AG09309 (cell line): Measurements from ENCODE around the gene HTR3B.

Experiments used
- DNase-seq: peaks from one replicate; pipeline ENCODE4 v3.0.0-alpha.2; 2010; ENCODE audit warnings: low read depth
- H3K4me3 ChIP-seq: 2 replicates; pipeline ENCODE4 v1.5.1; 2011; ENCODE audit warnings: mild to moderate bottlenecking, low read depth, low read length, moderate library complexity; ENCODE audit not compliant: control insufficient read depth
- TF ChIP-seq, protein P1 (sequence below): IDR thresholded peaks from 2 replicates; pipeline ENCODE4 v1.5.1; 2011; ENCODE audit warnings: mild to moderate bottlenecking, low read depth, low read length, inconsistent platforms; ENCODE audit not compliant: insufficient read depth, control insufficient read depth; ENCODE audit errors: missing control alignments

The HTR3B gene

DNA sequence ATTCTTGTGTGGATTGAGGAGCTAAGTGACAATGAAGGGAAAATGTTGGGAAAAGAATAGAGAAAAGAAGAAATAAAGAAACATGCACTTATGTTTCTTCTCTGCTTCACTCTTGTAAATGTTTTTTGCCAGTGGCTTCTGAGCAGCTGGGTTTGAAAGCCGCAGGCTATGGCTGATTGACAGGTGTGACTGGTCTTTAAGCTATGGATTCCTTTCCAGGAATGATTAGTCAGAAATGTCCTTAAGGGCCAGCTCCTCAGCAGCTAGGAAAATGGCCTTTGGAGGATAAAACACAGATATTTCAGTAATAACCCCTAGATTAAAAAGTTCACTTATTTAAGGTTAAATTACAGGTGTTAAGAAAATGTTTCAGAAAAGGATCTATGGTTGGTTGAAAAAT lies 22.7 kb upstream of the HTR3B start:
- H3K4me3 ChIP-seq = no peak overlapping the region
- DNase-seq = no peak
- TF ChIP-seq, protein P1, sequence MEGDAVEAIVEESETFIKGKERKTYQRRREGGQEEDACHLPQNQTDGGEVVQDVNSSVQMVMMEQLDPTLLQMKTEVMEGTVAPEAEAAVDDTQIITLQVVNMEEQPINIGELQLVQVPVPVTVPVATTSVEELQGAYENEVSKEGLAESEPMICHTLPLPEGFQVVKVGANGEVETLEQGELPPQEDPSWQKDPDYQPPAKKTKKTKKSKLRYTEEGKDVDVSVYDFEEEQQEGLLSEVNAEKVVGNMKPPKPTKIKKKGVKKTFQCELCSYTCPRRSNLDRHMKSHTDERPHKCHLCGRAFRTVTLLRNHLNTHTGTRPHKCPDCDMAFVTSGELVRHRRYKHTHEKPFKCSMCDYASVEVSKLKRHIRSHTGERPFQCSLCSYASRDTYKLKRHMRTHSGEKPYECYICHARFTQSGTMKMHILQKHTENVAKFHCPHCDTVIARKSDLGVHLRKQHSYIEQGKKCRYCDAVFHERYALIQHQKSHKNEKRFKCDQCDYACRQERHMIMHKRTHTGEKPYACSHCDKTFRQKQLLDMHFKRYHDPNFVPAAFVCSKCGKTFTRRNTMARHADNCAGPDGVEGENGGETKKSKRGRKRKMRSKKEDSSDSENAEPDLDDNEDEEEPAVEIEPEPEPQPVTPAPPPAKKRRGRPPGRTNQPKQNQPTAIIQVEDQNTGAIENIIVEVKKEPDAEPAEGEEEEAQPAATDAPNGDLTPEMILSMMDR = no peak

DNA sequence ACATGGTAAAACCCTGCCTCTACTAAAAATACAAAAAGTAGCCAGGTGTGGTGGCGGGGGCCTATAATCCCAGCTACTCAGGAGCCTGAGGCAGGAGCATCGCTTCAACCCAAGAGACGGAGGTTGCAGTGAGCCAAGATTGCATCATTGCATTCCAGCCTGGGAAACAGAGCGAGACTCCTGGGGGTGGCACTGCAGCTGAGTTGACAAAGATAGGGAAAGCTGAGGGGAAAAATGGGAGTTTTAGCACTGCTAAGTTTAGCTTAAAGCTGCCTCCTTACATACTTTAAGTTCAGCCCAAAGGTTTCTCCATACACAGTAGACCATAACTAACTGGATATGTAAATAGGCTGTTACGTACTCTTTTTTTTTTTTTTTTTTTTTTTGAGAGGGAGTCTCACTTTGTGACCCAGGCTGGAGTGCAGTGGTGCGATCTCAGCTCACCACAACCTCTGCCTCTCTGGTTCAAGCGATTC lies 20.2 kb upstream of the HTR3B start:
- H3K4me3 ChIP-seq = no peak overlapping the region
- TF ChIP-seq, protein P1 = no peak
- DNase-seq = no peak

DNA sequence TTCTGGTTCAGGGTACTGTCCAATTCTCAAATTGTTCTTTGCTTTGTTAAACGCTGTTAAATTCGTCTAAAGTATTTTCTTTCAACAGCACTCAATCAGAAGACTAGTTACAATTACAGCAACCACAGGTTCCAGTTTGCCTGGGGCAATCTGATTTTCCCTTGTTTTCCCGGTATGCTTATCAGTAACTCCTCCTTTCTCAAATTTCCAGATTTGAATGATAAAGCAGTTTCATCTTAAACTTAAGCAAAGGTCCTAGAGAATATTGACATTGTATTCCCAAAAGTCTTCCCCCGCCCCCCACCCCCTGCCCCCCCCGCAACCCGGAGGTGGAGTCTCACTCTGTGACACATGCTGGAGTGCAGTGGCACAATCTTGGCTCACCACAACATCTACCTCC lies 18.7 kb upstream of the HTR3B start:
- TF ChIP-seq, protein P1 = no peak
- no peak for DNase-seq
- no peak overlapping the region for H3K4me3 ChIP-seq

DNA sequence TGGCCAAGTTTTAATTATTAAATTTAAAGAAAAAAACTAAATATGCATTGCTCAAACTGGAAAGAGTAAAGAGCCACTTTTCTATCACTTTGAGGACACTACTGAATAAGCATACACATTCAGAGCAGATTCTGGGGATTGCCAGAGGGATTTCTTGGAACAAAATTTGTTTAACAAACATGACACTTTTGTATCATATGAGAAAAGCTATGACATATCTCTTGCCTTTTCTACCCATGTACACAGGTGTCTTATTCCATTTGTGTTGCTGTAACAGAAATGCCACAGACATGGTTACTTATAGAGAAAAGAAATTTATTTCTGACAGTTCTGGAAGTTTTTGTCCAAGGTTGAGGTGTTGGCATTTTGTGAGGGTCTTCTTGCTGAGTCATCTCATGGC lies 15.7 kb upstream of the HTR3B start:
- no peak overlapping the region for H3K4me3 ChIP-seq
- TF ChIP-seq, protein P1 = no peak
- no peak for DNase-seq

DNA sequence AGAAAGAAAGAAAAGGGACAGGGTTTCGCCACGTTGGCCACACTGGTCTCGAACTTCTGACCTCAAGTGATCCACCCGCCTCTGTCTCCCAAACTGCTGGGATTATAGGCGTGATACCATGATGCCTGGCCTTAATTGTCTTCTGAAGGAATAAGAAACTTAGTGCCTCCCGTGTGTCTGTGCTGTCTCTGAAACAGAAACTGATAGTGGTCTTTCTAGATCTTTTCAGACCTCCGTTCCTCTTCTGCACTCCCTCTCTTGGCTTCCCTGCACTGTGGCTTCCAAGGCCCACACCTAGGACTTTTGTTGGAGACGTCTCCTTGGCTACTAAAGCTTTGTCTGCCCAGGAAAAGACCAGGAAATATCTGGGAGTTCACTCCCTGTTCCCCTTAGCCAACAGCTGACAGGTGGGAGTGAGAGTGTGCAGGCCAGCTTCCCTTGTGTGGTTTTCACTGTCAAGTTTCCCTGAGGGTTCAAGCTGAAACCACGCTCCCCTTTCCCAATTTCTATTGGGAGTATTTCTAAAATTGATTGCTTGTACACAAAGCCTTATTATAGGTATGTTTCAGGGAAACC lies 10.1 kb upstream of the HTR3B start:
- no peak overlapping the region for H3K4me3 ChIP-seq
- TF ChIP-seq, protein P1 = no peak
- no peak for DNase-seq

DNA sequence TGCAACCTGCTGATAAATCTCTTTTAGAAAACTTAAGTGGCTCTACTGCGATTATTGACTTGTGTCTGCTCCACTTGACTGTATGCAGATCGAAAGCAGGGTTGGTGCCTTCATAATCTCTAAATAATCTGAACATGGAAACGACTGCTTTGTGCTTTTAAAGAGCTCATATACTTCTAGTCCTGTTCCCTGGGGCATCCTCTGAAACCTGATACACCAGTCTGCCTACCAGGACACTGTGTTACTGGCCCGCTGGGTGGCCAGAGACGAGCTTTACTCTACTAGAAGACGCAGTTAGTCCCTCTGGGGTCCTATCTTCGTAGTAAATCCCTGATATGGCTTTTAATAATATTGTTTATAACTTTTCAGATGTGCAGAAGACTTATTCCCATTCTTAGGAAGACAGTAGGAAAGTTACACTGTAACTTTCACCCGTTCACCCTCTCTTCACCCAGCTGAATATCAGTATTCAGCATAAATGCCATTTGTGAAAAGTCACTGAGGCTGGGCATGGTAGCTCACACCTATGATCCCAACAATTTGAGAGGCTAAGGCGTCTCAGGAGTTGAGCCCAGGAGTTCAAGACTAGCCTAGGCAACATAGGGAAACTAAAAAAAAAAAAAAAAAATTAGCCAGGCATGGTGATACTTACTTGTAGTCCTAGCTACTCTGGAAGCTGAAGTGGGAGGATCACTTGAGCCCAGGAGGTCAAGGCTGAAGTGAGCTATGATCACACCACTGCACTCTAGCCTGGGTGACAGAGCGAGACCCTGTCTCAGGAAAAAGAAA lies 9.0 kb upstream of the HTR3B start:
- no peak for DNase-seq
- no peak overlapping the region for H3K4me3 ChIP-seq
- TF ChIP-seq, protein P1 = no peak
